22Rv1 (cell line): ENCODE measurements around the gene PXDN.

Experiments
- H3K27ac ChIP-seq: fragments of 450-650 bp; 2 replicates; pipeline ENCODE4 v1.5.1; 2017
- CTCF ChIP-seq: fragments of 450-650 bp; IDR thresholded peaks from 2 replicates; pipeline ENCODE4 v1.5.1; 2017; ENCODE audit warnings: mild to moderate bottlenecking
- ZFX ChIP-seq: fragments of 450-650 bp; IDR thresholded peaks from 2 replicates; pipeline ENCODE4 v1.6.1; 2017; ENCODE audit warnings: antibody characterized with exemption, borderline replicate concordance

The PXDN gene

GRCh38 chr2:1756456-1756855 lies 12.1 kb upstream of the PXDN start:
- no peak overlapping the region for H3K27ac ChIP-seq
- TF ChIP-seq ZFX (no peak), CTCF (no peak)

- TF ChIP-seq CTCF, result no peak
- TF ChIP-seq ZFX, result no peak
Measured at GRCh38 chr2:1755436-1756191, 11.3 kb upstream of the PXDN start.

GRCh38 chr2:1754461-1755170 lies 10.3 kb upstream of the PXDN start:
- no peak for TF ChIP-seq CTCF
- TF ChIP-seq ZFX, result no peak
- no peak overlapping the region for H3K27ac ChIP-seq

More at GRCh38 chr2:1755436-1756191, 11.3 kb upstream of the PXDN start:
- H3K27ac ChIP-seq, result no peak overlapping the region

GRCh38 chr2:1754046-1754445 lies 9.7 kb upstream of the PXDN start:
- TF ChIP-seq ZFX, result no peak
- no peak for TF ChIP-seq CTCF
- no peak overlapping the region for H3K27ac ChIP-seq

- TF ChIP-seq ZFX, result no peak
- no peak for TF ChIP-seq CTCF
- no peak overlapping the region for H3K27ac ChIP-seq
Measured at GRCh38 chr2:1752751-1753150, 8.4 kb upstream of the PXDN start.

GRCh38 chr2:1751767-1752725 lies 7.7 kb upstream of the PXDN start:
- no peak overlapping the region for H3K27ac ChIP-seq
- TF ChIP-seq CTCF (no peak), ZFX (no peak)
